Measurements from ENCODE around the gene MON2. TPM values are rescaled to one million over a fixed set of nuclear protein-coding genes. Genes with fewer than 3 reads are reported as not detected.

The MON2 gene
- total and polyA plus RNA-seq, 2 of the 13 experiments (the other 11 are each of a cell fraction or from before 2014, with no cell fraction given) = 10.5 to 24.8 TPM

DNA sequence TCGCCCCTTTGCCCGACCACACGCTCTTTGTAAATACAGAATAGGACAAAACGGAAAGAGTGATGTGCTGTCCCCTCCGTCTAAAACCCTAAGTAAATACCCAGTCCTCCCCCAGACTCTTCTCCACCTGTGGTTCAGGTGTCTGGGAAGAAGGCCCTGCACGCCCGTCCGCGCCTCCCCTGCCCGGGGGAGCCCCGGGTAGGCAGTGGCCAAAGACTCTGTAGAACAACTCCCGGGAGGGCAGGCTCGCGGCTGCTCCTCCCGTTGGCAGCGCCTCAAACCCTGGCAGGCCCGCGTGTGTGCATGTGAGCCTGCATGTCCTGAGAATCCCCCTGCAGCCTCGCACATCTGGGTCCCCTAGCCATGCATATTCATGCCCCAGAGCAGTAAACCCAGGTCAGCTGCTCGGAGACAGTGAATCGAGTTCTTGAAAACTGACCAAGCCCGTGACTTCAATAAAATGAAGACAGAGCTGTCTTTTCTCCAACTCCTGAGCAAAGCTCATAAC, 165.8 kb downstream of the MON2 start (continued):
- TF ChIP-seq, protein P1, sequence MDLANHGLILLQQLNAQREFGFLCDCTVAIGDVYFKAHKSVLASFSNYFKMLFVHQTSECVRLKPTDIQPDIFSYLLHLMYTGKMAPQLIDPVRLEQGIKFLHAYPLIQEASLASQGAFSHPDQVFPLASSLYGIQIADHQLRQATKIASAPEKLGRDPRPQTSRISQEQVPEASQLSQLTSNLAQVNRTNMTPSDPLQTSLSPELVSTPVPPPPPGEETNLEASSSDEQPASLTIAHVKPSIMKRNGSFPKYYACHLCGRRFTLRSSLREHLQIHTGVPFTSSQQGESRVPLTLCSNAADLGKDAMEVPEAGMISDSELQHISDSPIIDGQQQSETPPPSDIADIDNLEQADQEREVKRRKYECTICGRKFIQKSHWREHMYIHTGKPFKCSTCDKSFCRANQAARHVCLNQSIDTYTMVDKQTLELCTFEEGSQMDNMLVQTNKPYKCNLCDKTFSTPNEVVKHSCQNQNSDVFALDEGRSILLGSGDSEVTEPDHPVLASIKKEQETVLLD (CRISPR knock-in tag; IDR thresholded peaks at IDR 0.05; ENCODE audit: low read depth) = 0 out of 2 replicates have a peak, but pooled peaks have one; percentile 24
- TF ChIP-seq RBFOX2 (IDR thresholded peaks at IDR 0.05; ENCODE audit: low read depth, low read length) (peak; percentile 32; the same call in 1 of the 2 replicates), RXRB (CRISPR knock-in tag; IDR thresholded peaks at IDR 0.05; ENCODE audit: borderline replicate concordance) (peak; percentile 34; the same call in 1 of the 2 replicates), NFKB2 (CRISPR knock-in tag; IDR thresholded peaks at IDR 0.05; ENCODE audit: borderline replicate concordance) (no peak; the same call in 1 of the 2 replicates), TP53 (CRISPR knock-in tag; conservative IDR thresholded peaks at IDR 0.05) (no peak), SPEN (CRISPR knock-in tag; IDR thresholded peaks at IDR 0.05; ENCODE audit: low read depth) (no peak), POLR2G (IDR thresholded peaks at IDR 0.05; ENCODE audit: low read depth, low read length) (peak; percentile 40; the same call in 1 of the 2 replicates), REL (CRISPR knock-in tag; conservative IDR thresholded peaks at IDR 0.05) (no peak), IKZF1 (IDR thresholded peaks at IDR 0.05) (no peak), ZSCAN9 (CRISPR knock-in tag; IDR thresholded peaks at IDR 0.05; ENCODE audit: borderline replicate concordance) (0 out of 2 replicates have a peak, but pooled peaks have one; percentile 27), NFIC (IDR thresholded peaks at IDR 0.05; ENCODE audit: low read length) (no peak), ZNF790 (CRISPR knock-in tag; IDR thresholded peaks at IDR 0.05; ENCODE audit: borderline replicate concordance) (no peak), ZNF446 (CRISPR knock-in tag; IDR thresholded peaks at IDR 0.05) (0 out of 2 replicates have a peak, but pooled peaks have one; percentile 2), AGO2 (optimal IDR thresholded peaks at IDR 0.05; ENCODE audit: low read depth, low read length) (peak; percentile 10), ZNF30 (CRISPR knock-in tag; IDR thresholded peaks at IDR 0.05) (0 out of 2 replicates have a peak, but pooled peaks have one; percentile 50)
- TF ChIP-seq, protein P2, sequence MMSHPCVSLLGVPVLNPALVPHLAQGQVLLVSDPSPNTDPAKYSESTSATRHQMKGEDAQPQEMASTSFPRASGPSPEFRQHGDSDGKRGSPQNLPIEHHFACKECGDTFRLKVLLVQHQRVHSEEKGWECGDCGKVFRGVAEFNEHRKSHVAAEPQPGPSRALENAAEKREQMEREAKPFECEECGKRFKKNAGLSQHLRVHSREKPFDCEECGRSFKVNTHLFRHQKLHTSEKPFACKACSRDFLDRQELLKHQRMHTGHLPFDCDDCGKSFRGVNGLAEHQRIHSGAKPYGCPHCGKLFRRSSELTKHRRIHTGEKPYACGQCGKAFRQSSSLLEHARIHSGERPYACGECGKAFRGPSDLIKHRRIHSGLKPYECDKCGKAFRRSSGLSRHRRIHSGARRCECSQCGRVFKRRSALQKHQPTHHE (CRISPR knock-in tag; IDR thresholded peaks at IDR 0.05; ENCODE audit: borderline replicate concordance) = no peak
- TF ChIP-seq, protein P3, sequence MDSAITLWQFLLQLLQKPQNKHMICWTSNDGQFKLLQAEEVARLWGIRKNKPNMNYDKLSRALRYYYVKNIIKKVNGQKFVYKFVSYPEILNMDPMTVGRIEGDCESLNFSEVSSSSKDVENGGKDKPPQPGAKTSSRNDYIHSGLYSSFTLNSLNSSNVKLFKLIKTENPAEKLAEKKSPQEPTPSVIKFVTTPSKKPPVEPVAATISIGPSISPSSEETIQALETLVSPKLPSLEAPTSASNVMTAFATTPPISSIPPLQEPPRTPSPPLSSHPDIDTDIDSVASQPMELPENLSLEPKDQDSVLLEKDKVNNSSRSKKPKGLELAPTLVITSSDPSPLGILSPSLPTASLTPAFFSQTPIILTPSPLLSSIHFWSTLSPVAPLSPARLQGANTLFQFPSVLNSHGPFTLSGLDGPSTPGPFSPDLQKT (CRISPR knock-in tag; IDR thresholded peaks at IDR 0.05; ENCODE audit: borderline replicate concordance) = no peak
- TF ChIP-seq, protein P4, sequence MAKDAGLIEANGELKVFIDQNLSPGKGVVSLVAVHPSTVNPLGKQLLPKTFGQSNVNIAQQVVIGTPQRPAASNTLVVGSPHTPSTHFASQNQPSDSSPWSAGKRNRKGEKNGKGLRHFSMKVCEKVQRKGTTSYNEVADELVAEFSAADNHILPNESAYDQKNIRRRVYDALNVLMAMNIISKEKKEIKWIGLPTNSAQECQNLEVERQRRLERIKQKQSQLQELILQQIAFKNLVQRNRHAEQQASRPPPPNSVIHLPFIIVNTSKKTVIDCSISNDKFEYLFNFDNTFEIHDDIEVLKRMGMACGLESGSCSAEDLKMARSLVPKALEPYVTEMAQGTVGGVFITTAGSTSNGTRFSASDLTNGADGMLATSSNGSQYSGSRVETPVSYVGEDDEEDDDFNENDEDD (CRISPR knock-in tag; IDR thresholded peaks at IDR 0.05; ENCODE audit: borderline replicate concordance) = 0 out of 2 replicates have a peak, but pooled peaks have one; percentile 37
- TF ChIP-seq, protein P5, sequence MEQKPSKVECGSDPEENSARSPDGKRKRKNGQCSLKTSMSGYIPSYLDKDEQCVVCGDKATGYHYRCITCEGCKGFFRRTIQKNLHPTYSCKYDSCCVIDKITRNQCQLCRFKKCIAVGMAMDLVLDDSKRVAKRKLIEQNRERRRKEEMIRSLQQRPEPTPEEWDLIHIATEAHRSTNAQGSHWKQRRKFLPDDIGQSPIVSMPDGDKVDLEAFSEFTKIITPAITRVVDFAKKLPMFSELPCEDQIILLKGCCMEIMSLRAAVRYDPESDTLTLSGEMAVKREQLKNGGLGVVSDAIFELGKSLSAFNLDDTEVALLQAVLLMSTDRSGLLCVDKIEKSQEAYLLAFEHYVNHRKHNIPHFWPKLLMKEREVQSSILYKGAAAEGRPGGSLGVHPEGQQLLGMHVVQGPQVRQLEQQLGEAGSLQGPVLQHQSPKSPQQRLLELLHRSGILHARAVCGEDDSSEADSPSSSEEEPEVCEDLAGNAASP (CRISPR knock-in tag; IDR thresholded peaks at IDR 0.05; ENCODE audit: borderline replicate concordance) = 0 out of 2 replicates have a peak, but pooled peaks have one; percentile 28
- TF ChIP-seq, protein P6, sequence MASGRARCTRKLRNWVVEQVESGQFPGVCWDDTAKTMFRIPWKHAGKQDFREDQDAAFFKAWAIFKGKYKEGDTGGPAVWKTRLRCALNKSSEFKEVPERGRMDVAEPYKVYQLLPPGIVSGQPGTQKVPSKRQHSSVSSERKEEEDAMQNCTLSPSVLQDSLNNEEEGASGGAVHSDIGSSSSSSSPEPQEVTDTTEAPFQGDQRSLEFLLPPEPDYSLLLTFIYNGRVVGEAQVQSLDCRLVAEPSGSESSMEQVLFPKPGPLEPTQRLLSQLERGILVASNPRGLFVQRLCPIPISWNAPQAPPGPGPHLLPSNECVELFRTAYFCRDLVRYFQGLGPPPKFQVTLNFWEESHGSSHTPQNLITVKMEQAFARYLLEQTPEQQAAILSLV (CRISPR knock-in tag; IDR thresholded peaks at IDR 0.05; ENCODE audit: borderline replicate concordance) = no peak
- TF ChIP-seq, protein P7, sequence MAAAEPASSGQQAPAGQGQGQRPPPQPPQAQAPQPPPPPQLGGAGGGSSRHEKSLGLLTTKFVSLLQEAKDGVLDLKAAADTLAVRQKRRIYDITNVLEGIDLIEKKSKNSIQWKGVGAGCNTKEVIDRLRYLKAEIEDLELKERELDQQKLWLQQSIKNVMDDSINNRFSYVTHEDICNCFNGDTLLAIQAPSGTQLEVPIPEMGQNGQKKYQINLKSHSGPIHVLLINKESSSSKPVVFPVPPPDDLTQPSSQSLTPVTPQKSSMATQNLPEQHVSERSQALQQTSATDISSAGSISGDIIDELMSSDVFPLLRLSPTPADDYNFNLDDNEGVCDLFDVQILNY (CRISPR knock-in tag; conservative IDR thresholded peaks at IDR 0.05) = 0 out of 2 replicates have a peak, but pooled peaks have one; percentile 18
